H9 (cell line): ENCODE measurements around the gene TPRG1. TPM values are rescaled to one million over a fixed set of nuclear protein-coding genes. Genes with fewer than 3 reads are reported as not detected.

Experiments
- DNase-seq: peaks from one replicate; pipeline ENCODE4 v3.0.0-alpha.2; 2017
- H2AFZ ChIP-seq: one replicate; pipeline ENCODE4 v1.6.1; 2013; ENCODE audit warnings: mild to moderate bottlenecking, low read length, control low read depth, moderate library complexity
- H2AK5ac ChIP-seq: 2 replicates; pipeline ENCODE4 v1.6.1; 2013; ENCODE audit warnings: low read length, control low read depth, mixed read lengths; ENCODE audit not compliant: insufficient read length
- H2BK120ac ChIP-seq: one replicate; pipeline ENCODE4 v1.6.1; 2013; ENCODE audit warnings: low read depth, mild to moderate bottlenecking, low read length, control low read depth, inconsistent platforms; ENCODE audit not compliant: poor library complexity, severe bottlenecking
- H2BK12ac ChIP-seq: 2 replicates; pipeline ENCODE4 v1.6.1; 2013; ENCODE audit warnings: low read length, control low read depth, mixed read lengths, low read depth; ENCODE audit not compliant: insufficient read length
- H2BK15ac ChIP-seq: 2 replicates; pipeline ENCODE4 v1.6.1; 2013; ENCODE audit warnings: low read depth, low read length, control low read depth
- H2BK20ac ChIP-seq: one replicate; pipeline ENCODE4 v1.6.1; 2013; ENCODE audit warnings: low read depth, mild to moderate bottlenecking, low read length, control low read depth, inconsistent platforms; ENCODE audit not compliant: poor library complexity, severe bottlenecking
- H2BK5ac ChIP-seq: 2 replicates; pipeline ENCODE4 v1.6.1; 2013; ENCODE audit warnings: low read length, control low read depth, mixed read lengths; ENCODE audit not compliant: insufficient read length
- H3K14ac ChIP-seq: 2 replicates; pipeline ENCODE4 v1.6.1; 2013; ENCODE audit warnings: low read length, control low read depth; ENCODE audit not compliant: insufficient read depth
- H3K18ac ChIP-seq: 2 replicates; pipeline ENCODE4 v1.6.1; 2013; ENCODE audit warnings: low read depth, mild to moderate bottlenecking, mixed read lengths, low read length, control low read depth; ENCODE audit not compliant: insufficient read length
- H3K23ac ChIP-seq: 2 replicates; pipeline ENCODE4 v1.6.1; 2013; ENCODE audit warnings: low read length, control low read depth, mixed read lengths, low read depth; ENCODE audit not compliant: insufficient read length
- H3K23me2 ChIP-seq: 2 replicates; pipeline ENCODE4 v1.6.1; 2013; ENCODE audit warnings: low read depth, mild to moderate bottlenecking, mixed read lengths, low read length, control low read depth; ENCODE audit not compliant: insufficient read length, poor library complexity, severe bottlenecking
- H3K27ac ChIP-seq: 2 replicates; pipeline ENCODE4 v1.5.1; 2013; ENCODE audit warnings: low read length, control low read depth, mixed read lengths, low read depth; ENCODE audit not compliant: insufficient read length
- H3K27me3 ChIP-seq: 2 replicates; pipeline ENCODE4 v1.6.1; 2013; ENCODE audit warnings: low read length, control low read depth, inconsistent platforms; ENCODE audit not compliant: insufficient read depth
- H3K4ac ChIP-seq: 2 replicates; pipeline ENCODE4 v1.6.1; 2013; ENCODE audit warnings: low read depth, mild to moderate bottlenecking, control low read depth, inconsistent platforms, low read length, moderate library complexity
- H3K4me1 ChIP-seq: 2 replicates; pipeline ENCODE4 v1.6.1; 2013; ENCODE audit warnings: low read length, control low read depth, inconsistent platforms; ENCODE audit not compliant: insufficient read depth
- H3K4me2 ChIP-seq: 2 replicates; pipeline ENCODE4 v1.6.1; 2013; ENCODE audit warnings: low read length, control low read depth, mixed read lengths; ENCODE audit not compliant: insufficient read length, insufficient read depth
- H3K56ac ChIP-seq: 2 replicates; pipeline ENCODE4 v1.6.1; 2013; ENCODE audit warnings: low read depth, mild to moderate bottlenecking, mixed read lengths, low read length, control low read depth; ENCODE audit not compliant: insufficient read length
- H3K79me1 ChIP-seq: 2 replicates; pipeline ENCODE4 v1.6.1; 2013; ENCODE audit warnings: low read depth, mild to moderate bottlenecking, moderate library complexity, low read length, control low read depth, inconsistent platforms; ENCODE audit not compliant: insufficient read depth, poor library complexity, severe bottlenecking
- H3K79me2 ChIP-seq: 2 replicates; pipeline ENCODE4 v1.6.1; 2013; ENCODE audit warnings: low read length, control low read depth, inconsistent platforms; ENCODE audit not compliant: insufficient read depth
- H3K9ac ChIP-seq: 2 replicates; pipeline ENCODE4 v1.6.1; 2013; ENCODE audit warnings: low read length, control low read depth, mixed read lengths; ENCODE audit not compliant: insufficient read length; ENCODE audit errors: extremely low read depth
- H3K9me3 ChIP-seq: one replicate; pipeline ENCODE4 v1.6.1; 2013; ENCODE audit warnings: low read depth, low read length, inconsistent platforms; ENCODE audit not compliant: control insufficient read depth
- H3T11ph ChIP-seq: one replicate; pipeline ENCODE4 v1.6.1; 2013; ENCODE audit warnings: mild to moderate bottlenecking, low read length, control low read depth, inconsistent platforms
- H4K20me1 ChIP-seq: one replicate; pipeline ENCODE4 v1.6.1; 2013; ENCODE audit not compliant: control insufficient read depth, insufficient read length, insufficient read depth
- H4K5ac ChIP-seq: 2 replicates; pipeline ENCODE4 v1.6.1; 2013; ENCODE audit warnings: low read depth, mild to moderate bottlenecking, mixed read lengths, low read length, control low read depth; ENCODE audit not compliant: insufficient read length
- H4K8ac ChIP-seq: replicated peaks from 2 replicates; pipeline ENCODE4 v1.6.1; 2013; ENCODE audit warnings: low read length, control low read depth, mixed read lengths, low read depth; ENCODE audit not compliant: insufficient read length
- H4K91ac ChIP-seq: 2 replicates; pipeline ENCODE4 v1.6.1; 2013; ENCODE audit warnings: low read depth, mild to moderate bottlenecking, moderate library complexity, mixed read lengths, low read length, control low read depth; ENCODE audit not compliant: insufficient read length
- H3K27ac Mint-ChIP-seq, 3 experiments: 2 replicates in 2 of 3; 3 replicates in 1 of 3; pipeline ENCODE4 v1.8.0; 2020 to 2021; ENCODE audit warnings: mixed read lengths in 3 of 3, mild to moderate bottlenecking in 1 of 3, moderate library complexity in 1 of 3
- H3K27me3 Mint-ChIP-seq: 2 replicates; pipeline ENCODE4 v1.8.0; 2021; ENCODE audit warnings: low read depth, mild to moderate bottlenecking, moderate library complexity, mixed read lengths
- H3K36me3 Mint-ChIP-seq, 3 experiments: 2 replicates in 2 of 3; 3 replicates in 1 of 3; pipeline ENCODE4 v1.8.0; 2020 to 2021; ENCODE audit warnings: low read depth in 3 of 3, mixed read lengths in 3 of 3; ENCODE audit not compliant: insufficient read depth in 1 of 3
- H3K4me1 Mint-ChIP-seq, 2 experiments: 2 replicates each; pipeline ENCODE4 v1.8.0; 2020; ENCODE audit warnings: mixed read lengths in 2 of 2
- H3K4me3 Mint-ChIP-seq, 2 experiments: 2 replicates in 1 of 2; 3 replicates in 1 of 2; pipeline ENCODE4 v1.8.0; 2020 to 2021; ENCODE audit warnings: mild to moderate bottlenecking in 2 of 2, mixed read lengths in 2 of 2, moderate library complexity in 1 of 2
- H3K9me3 Mint-ChIP-seq, 2 experiments: 2 replicates in 1 of 2; 3 replicates in 1 of 2; pipeline ENCODE4 v1.8.0; 2020; ENCODE audit warnings: mild to moderate bottlenecking in 2 of 2, mixed read lengths in 2 of 2, moderate library complexity in 1 of 2
- CTCF ChIP-seq: fragments of 200-600 bp; sonication (generic); conservative IDR thresholded peaks from 3 replicates; pipeline ENCODE4 v1.8.0; 2021; ENCODE audit warnings: antibody characterized with exemption, mild to moderate bottlenecking
- WGBS: extraction: QIAGEN DNeasy Blood & Tissue Kit; methylation state at CpG from one replicate; pipeline ENCODE4 v1.1.7; 2013; ENCODE audit warnings: missing lambda C conversion rate, low lambda C conversion rate, mixed read lengths; ENCODE audit not compliant: insufficient read length; ENCODE audit errors: extremely low coverage; 5-methylcytosine and 5-hydroxymethylcytosine counted together
- total RNA-seq: library from RNA; stranded (reverse); gene quantifications from 2 replicates; pipeline ENCODE4 v1.2.1, GENCODE V29; 2021

Gene TPRG1
- total RNA-seq, 1 experiment from 2014 or later, result 0.66 TPM

GRCh38 chr3:189294649-189295048 lies 122.9 kb downstream of the TPRG1 start:
- Histone ChIP-seq H2AK5ac (no peak overlapping the region), H3K9ac (no peak overlapping the region), H3K27me3 (no peaks in the 10 kb centered on the region), H4K91ac (no peak overlapping the region), H2AFZ (no peak overlapping the region), H2BK12ac (no peak overlapping the region), H3K56ac (no peak overlapping the region), H2BK5ac (no peak overlapping the region), H3K27ac (no peak overlapping the region), H2BK120ac (no peak overlapping the region), H3K18ac (no peak overlapping the region), H3T11ph (no peak overlapping the region), H3K14ac (no peak overlapping the region), H2BK15ac (no peak overlapping the region), H3K23me2 (no peaks in the 10 kb centered on the region), H4K5ac (no peak overlapping the region), H4K8ac (no peak overlapping the region), H3K9me3 (no peaks in the 10 kb centered on the region), H3K4me2 (no peak overlapping the region), H3K79me1 (no peaks in the 10 kb centered on the region), H3K23ac (no peak overlapping the region), H4K20me1 (no peaks in the 10 kb centered on the region), H3K4ac (no peak overlapping the region), H3K4me1 (no peaks in the 10 kb centered on the region; the same call in 1 of the 2 replicates), H3K79me2 (no peaks in the 10 kb centered on the region), H2BK20ac (no peak overlapping the region)
- Mint-ChIP-seq H3K27ac (no peak overlapping the region; a peak in 1 of 7 replicates), H3K36me3 (peaks cover 0 to under 1% (median 0%) of the 10 kb centered on the region in 3 experiments; a peak in 1 of 7 replicates), H3K27me3 (no peaks in the 10 kb centered on the region), H3K9me3 (no peaks in the 10 kb centered on the region), H3K4me3 (no peak overlapping the region), H3K4me1 (peaks cover 15 to 19% of the 10 kb centered on the region in 2 experiments)
- WGBS, result no CpG with 5 or more reads among the region's 5 CpGs
- no peak for DNase-seq
- no peak for TF ChIP-seq CTCF
